HEK293T (cell line): ENCODE data around the gene CCNY.

Experiments used
- CTCF ChIA-PET: fragments of 350-600 bp; formaldehyde crosslinking; extraction: SDS; loops from one replicate; lab custom pipeline; 2021; ENCODE audit warnings: antibody characterized with exemption, inconsistent platforms; lab: Yijun Ruan, JAX
- POLR2A ChIA-PET: fragments of 350-600 bp; formaldehyde crosslinking; extraction: SDS; loops from one replicate; lab custom pipeline; 2020; ENCODE audit warnings: antibody characterized with exemption, inconsistent platforms; lab: Yijun Ruan, JAX
- DNase-seq: peaks from one replicate; pipeline ENCODE4 v3.0.0; 2012; ENCODE audit warnings: mixed read lengths; ENCODE audit errors: extremely low spot score
- ARNT ChIP-seq: fragments of 450-650 bp; IDR thresholded peaks from 2 replicates; pipeline ENCODE4 v1.6.1; 2017; ENCODE audit warnings: mild to moderate bottlenecking
- BHLHE40 ChIP-seq: fragments of 450-650 bp; IDR thresholded peaks from 2 replicates; pipeline ENCODE4 v1.6.1; 2016; ENCODE audit warnings: mild to moderate bottlenecking, moderate library complexity, borderline replicate concordance
- CTBP1 ChIP-seq: fragments of 450-650 bp; IDR thresholded peaks from 2 replicates; pipeline ENCODE4 v1.6.1; 2016; ENCODE audit warnings: borderline replicate concordance
- ELF4 ChIP-seq: fragments of 450-650 bp; IDR thresholded peaks from 2 replicates; pipeline ENCODE4 v1.6.1; 2017; ENCODE audit warnings: antibody characterized with exemption
- FOXA1 ChIP-seq: fragments of 450-650 bp; IDR thresholded peaks from 2 replicates; pipeline ENCODE4 v1.6.1; 2016; ENCODE audit warnings: mild to moderate bottlenecking
- FOXK2 ChIP-seq: fragments of 450-650 bp; IDR thresholded peaks from 2 replicates; pipeline ENCODE4 v1.6.1; 2016; ENCODE audit warnings: mild to moderate bottlenecking
- FOXM1 ChIP-seq: fragments of 450-650 bp; IDR thresholded peaks from 2 replicates; pipeline ENCODE4 v1.6.1; 2017; ENCODE audit warnings: mild to moderate bottlenecking, borderline replicate concordance
- HDGF ChIP-seq: fragments of 450-650 bp; IDR thresholded peaks from 2 replicates; pipeline ENCODE4 v1.6.1; 2017; ENCODE audit warnings: antibody characterized with exemption, borderline replicate concordance
- L3MBTL2 ChIP-seq: fragments of 450-650 bp; conservative IDR thresholded peaks from 2 replicates; pipeline ENCODE4 v1.6.1; 2016; ENCODE audit warnings: mild to moderate bottlenecking
- LEF1 ChIP-seq: fragments of 450-650 bp; IDR thresholded peaks from 2 replicates; pipeline ENCODE4 v1.6.1; 2017; ENCODE audit warnings: mild to moderate bottlenecking, borderline replicate concordance
- NFRKB ChIP-seq: fragments of 450-650 bp; IDR thresholded peaks from 2 replicates; pipeline ENCODE4 v1.6.1; 2016; ENCODE audit warnings: mild to moderate bottlenecking, moderate library complexity
- PKNOX1 ChIP-seq: fragments of 450-650 bp; IDR thresholded peaks from 2 replicates; pipeline ENCODE4 v1.6.1; 2016
- SP1 ChIP-seq: fragments of 450-650 bp; IDR thresholded peaks from 2 replicates; pipeline ENCODE4 v1.6.1; 2017
- SUZ12 ChIP-seq: fragments of 450-650 bp; IDR thresholded peaks from 2 replicates; pipeline ENCODE4 v1.6.1; 2016; ENCODE audit warnings: mild to moderate bottlenecking
- TARDBP ChIP-seq: fragments of 450-650 bp; IDR thresholded peaks from 2 replicates; pipeline ENCODE4 v1.6.1; 2016
- ZNF384 ChIP-seq: fragments of 450-650 bp; IDR thresholded peaks from 2 replicates; pipeline ENCODE4 v1.6.1; 2016

Gene CCNY

GRCh38 chr10:35555962-35556930 is 219.9 kb downstream of the CCNY start:
- CTCF ChIA-PET: no interaction called here
- DNase-seq: no peak
- POLR2A ChIA-PET: no interaction called here
- no peak for TF ChIP-seq L3MBTL2
- TF ChIP-seq FOXA1: no peak
- no peak for TF ChIP-seq ZNF384
- TF ChIP-seq NFRKB: no peak

GRCh38 chr10:35558276-35558675 is 222.0 kb downstream of the CCNY start:
- CTCF ChIA-PET: no interaction called here
- TF ChIP-seq FOXK2: no peak
- TF ChIP-seq FOXM1: no peak
- no peak for TF ChIP-seq LEF1
- TF ChIP-seq SUZ12: no peak
- no peak for TF ChIP-seq HDGF
- no peak for TF ChIP-seq SP1
- TF ChIP-seq L3MBTL2: no peak
- TF ChIP-seq PKNOX1: no peak
- TF ChIP-seq ELF4: no peak
- no peak for TF ChIP-seq TARDBP
- no peak for TF ChIP-seq ZNF384
- no peak for TF ChIP-seq FOXA1
- TF ChIP-seq CTBP1: no peak
- no peak for TF ChIP-seq NFRKB
- TF ChIP-seq ARNT: no peak
- TF ChIP-seq BHLHE40: no peak
- POLR2A ChIA-PET: no interaction called here
- DNase-seq: no peak

GRCh38 chr10:35559416-35559815 is 223.1 kb downstream of the CCNY start:
- POLR2A ChIA-PET: no interaction called here
- no peak for DNase-seq
- CTCF ChIA-PET: no interaction called here
- TF ChIP-seq SUZ12 (no peak), TARDBP (no peak), SP1 (no peak), PKNOX1 (no peak), ELF4 (no peak), ARNT (no peak), L3MBTL2 (no peak), BHLHE40 (no peak), NFRKB (no peak), FOXA1 (no peak), CTBP1 (no peak), LEF1 (no peak), FOXM1 (no peak), ZNF384 (no peak), FOXK2 (no peak), HDGF (no peak)

- ChIA-PET CTCF (interaction anchor here (0.7 kb wide), 1 partner anchor 502 kb away, joined by 3 read pairs; no protein-coding TSS in a partner anchor), POLR2A (no interaction called here)
- no peak for DNase-seq
- TF ChIP-seq LEF1: no peak
- no peak for TF ChIP-seq FOXM1
These were observed 225.4 kb downstream of the CCNY start for GRCh38 chr10:35561715-35562114.

GRCh38 chr10:35562427-35562826 is 226.1 kb downstream of the CCNY start:
- ChIA-PET CTCF (interaction anchor here (0.8 to 1.4 kb wide), 7 partner anchors 9 to 442 kb away, joined by 3 to 10 read pairs (median 4); no protein-coding TSS in a partner anchor), POLR2A (no interaction called here)
- TF ChIP-seq TARDBP: no peak
- TF ChIP-seq LEF1: no peak
- TF ChIP-seq CTBP1: no peak
- TF ChIP-seq SUZ12: no peak
- no peak for TF ChIP-seq NFRKB
- no peak for TF ChIP-seq ZNF384
- DNase-seq: no peak

GRCh38 chr10:35563261-35563891 is 227.1 kb downstream of the CCNY start:
- ChIA-PET POLR2A (no interaction called here), CTCF (interaction anchor here (0.6 to 1.4 kb wide), 12 partner anchors 8 to 908 kb away, joined by 3 to 10 read pairs (median 4); no protein-coding TSS in a partner anchor)
- TF ChIP-seq FOXK2: no peak
- TF ChIP-seq PKNOX1: peak; percentile 38
- TF ChIP-seq LEF1: no peak

More at GRCh38 chr10:35563261-35563891, 227.1 kb downstream of the CCNY start:
- DNase-seq: peak; percentile 64
